Keratinocyte (primary cell): ENCODE data around the gene HOXA7. TPM values are rescaled to one million over a fixed set of nuclear protein-coding genes. Genes with fewer than 3 reads are reported as not detected.

Source experiments
- DNase-seq: peaks from one replicate; pipeline ENCODE4 v3.0.0-alpha.2; 2011; ENCODE audit warnings: low read depth, missing footprints, low spot score
- FAIRE-seq: peaks from 2 replicates; lab custom pipeline; 2011; peaks lifted over from hg19 to GRCh38; lab: Jason Lieb, UNC
- H2AFZ ChIP-seq: 2 replicates; pipeline ENCODE4 v1.6.0; 2012; ENCODE audit warnings: low read length, control low read depth, inconsistent platforms; ENCODE audit not compliant: control insufficient read depth
- H3K27ac ChIP-seq: 2 replicates; pipeline ENCODE4 v1.5.1; 2011; ENCODE audit warnings: low read length; ENCODE audit not compliant: control insufficient read depth, insufficient read depth
- H3K27me3 ChIP-seq: 3 replicates; pipeline ENCODE4 v1.6.0; 2011; ENCODE audit warnings: low read length; ENCODE audit not compliant: control insufficient read depth, insufficient read depth; ENCODE audit errors: extremely low read depth
- H3K36me3 ChIP-seq, 2 experiments: 2 replicates in 1 of 2; 3 replicates in 1 of 2; pipeline ENCODE4 v1.5.1; 2011; ENCODE audit warnings: low read length in 2 of 2, mild to moderate bottlenecking in 1 of 2; ENCODE audit not compliant: control insufficient read depth in 2 of 2, insufficient read depth in 2 of 2; ENCODE audit errors: extremely low read depth in 1 of 2
- H3K4me1 ChIP-seq: 3 replicates; pipeline ENCODE4 v1.5.1; 2011; ENCODE audit warnings: low read length; ENCODE audit not compliant: control insufficient read depth, insufficient read depth; ENCODE audit errors: extremely low read depth
- H3K4me2 ChIP-seq: 3 replicates; pipeline ENCODE4 v1.6.0; 2011; ENCODE audit warnings: low read depth, low read length; ENCODE audit not compliant: control insufficient read depth, insufficient read depth; ENCODE audit errors: extremely low read depth
- H3K4me3 ChIP-seq, 3 experiments: fragments of 200-600 bp in 1 of 3; sonication (generic) in 1 of 3; 2 replicates in 2 of 3; 3 replicates in 1 of 3; pipeline ENCODE4 v1.5.1; 2011 to 2016; ENCODE audit warnings: low read length in 3 of 3, mild to moderate bottlenecking in 3 of 3, control low read depth in 2 of 3, inconsistent platforms in 1 of 3, low read depth in 1 of 3, mixed read lengths in 1 of 3, mixed run types in 1 of 3, moderate library complexity in 1 of 3; ENCODE audit not compliant: control insufficient read depth in 2 of 3, insufficient read depth in 2 of 3; ENCODE audit errors: extremely low read depth in 1 of 3
- H3K79me2 ChIP-seq: 2 replicates; pipeline ENCODE4 v1.6.0; 2012; ENCODE audit warnings: low read length; ENCODE audit not compliant: control insufficient read depth, insufficient read depth
- H3K9ac ChIP-seq: 3 replicates; pipeline ENCODE4 v1.6.0; 2011; ENCODE audit warnings: low read length; ENCODE audit not compliant: control insufficient read depth, insufficient read depth; ENCODE audit errors: extremely low read depth
- H3K9me1 ChIP-seq: 3 replicates; pipeline ENCODE4 v1.6.0; 2011; ENCODE audit warnings: low read length; ENCODE audit not compliant: control insufficient read depth, insufficient read depth; ENCODE audit errors: extremely low read depth
- H3K9me3 ChIP-seq: 2 replicates; pipeline ENCODE4 v1.5.1; 2012; ENCODE audit warnings: low read depth, low read length; ENCODE audit not compliant: control insufficient read depth
- H4K20me1 ChIP-seq: 3 replicates; pipeline ENCODE4 v1.6.0; 2011; ENCODE audit warnings: low read length; ENCODE audit not compliant: control insufficient read depth, insufficient read depth; ENCODE audit errors: extremely low read depth
- EZH2 ChIP-seq: IDR thresholded peaks from one replicate; pipeline ENCODE4 v1.6.1; 2012; ENCODE audit warnings: inconsistent platforms, mild to moderate bottlenecking, low read length, moderate library complexity
- dilution Hi-C: fragments of 300-500 bp; cut with MboI; formaldehyde crosslinking; loops from one replicate; pipeline ENCODE4 v1.7.0; 2020; ENCODE audit warnings: low sequenced_read_pairs; ENCODE audit not compliant: extremely low pct_ligation_motif_present
- polyA plus RNA-seq, 5 experiments: library from polyadenylated mRNA; depleted of rRNA in 3 of 5; stranded (reverse) in 3 of 5; stranded (forward) in 1 of 5; unstranded in 1 of 5; fragments of >200 nt; gene quantifications; 1 replicate in 1 of 5; 2 replicates in 3 of 5; 3 replicates in 1 of 5; pipeline versions ENCODE4 v1.2.1 to v1.2.3, GENCODE V29; 2011 to 2012; ENCODE audit warnings: missing spikeins in 2 of 5, low read depth in 1 of 5, low replicate concordance in 1 of 5
- TF ChIP-seq, protein P1 (sequence below), 3 experiments: IDR thresholded peaks in 1 of 3; conservative IDR thresholded peaks in 1 of 3; optimal IDR thresholded peaks in 1 of 3; 2 replicates in 2 of 3; 3 replicates in 1 of 3; pipeline versions ENCODE3 to v1.5.1; 2011; ENCODE audit warnings: low read length in 3 of 3, mild to moderate bottlenecking in 3 of 3, moderate library complexity in 2 of 3, control low read depth in 1 of 3, inconsistent platforms in 1 of 3; ENCODE audit not compliant: insufficient read depth in 2 of 3; ENCODE audit errors: extremely low read depth in 1 of 3

HOXA7 gene
- polyA plus RNA-seq, 1 donor (not counting 4 experiments of a cell fraction or from before 2014, with no cell fraction given), result 8.1 TPM

DNA sequence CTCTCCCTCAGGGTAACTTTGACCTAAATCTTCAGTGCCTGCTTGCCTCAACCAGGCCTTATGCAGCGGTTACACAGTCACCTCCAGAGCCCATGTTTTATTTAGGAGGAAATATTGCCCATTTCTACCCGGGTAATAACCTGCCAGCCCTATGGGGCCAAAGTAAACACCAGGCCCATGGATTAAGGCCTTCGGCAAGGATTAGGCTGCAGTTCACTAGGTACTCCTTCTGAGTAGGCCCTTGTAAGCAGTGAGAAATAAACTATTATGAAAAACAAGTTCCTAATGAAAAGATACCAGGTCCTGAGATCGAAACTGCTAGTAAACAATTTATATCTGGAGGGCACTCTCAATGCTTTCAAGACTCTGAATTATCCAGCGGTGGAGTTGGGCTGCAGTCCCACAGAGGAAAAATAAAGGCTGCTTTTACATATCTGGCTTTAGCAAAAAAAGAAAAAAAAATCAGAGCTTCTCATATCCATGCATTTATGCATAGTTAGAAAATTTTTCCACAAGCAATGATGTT, 21.4 kb upstream of the HOXA7 start:
- Histone ChIP-seq H3K9ac (no peak overlapping the region), H3K9me3 (no peaks in the 10 kb centered on the region), H3K36me3 (no peaks in the 10 kb centered on the region), H3K79me2 (peaks cover 6% of the 10 kb centered on the region), H3K4me1 (peaks cover 4% of the 10 kb centered on the region), H4K20me1 (no peaks in the 10 kb centered on the region), H3K9me1 (no peaks in the 10 kb centered on the region), H3K27ac (no peak overlapping the region), H3K27me3 (peaks cover 15% of the 10 kb centered on the region), H3K4me2 (no peak overlapping the region), H3K4me3 (no peak overlapping the region), H2AFZ (no peak overlapping the region)
- no peak for FAIRE-seq
- TF ChIP-seq EZH2, result no peak
- dilution Hi-C loops, result no loop called here
- DNase-seq, result no peak

DNA sequence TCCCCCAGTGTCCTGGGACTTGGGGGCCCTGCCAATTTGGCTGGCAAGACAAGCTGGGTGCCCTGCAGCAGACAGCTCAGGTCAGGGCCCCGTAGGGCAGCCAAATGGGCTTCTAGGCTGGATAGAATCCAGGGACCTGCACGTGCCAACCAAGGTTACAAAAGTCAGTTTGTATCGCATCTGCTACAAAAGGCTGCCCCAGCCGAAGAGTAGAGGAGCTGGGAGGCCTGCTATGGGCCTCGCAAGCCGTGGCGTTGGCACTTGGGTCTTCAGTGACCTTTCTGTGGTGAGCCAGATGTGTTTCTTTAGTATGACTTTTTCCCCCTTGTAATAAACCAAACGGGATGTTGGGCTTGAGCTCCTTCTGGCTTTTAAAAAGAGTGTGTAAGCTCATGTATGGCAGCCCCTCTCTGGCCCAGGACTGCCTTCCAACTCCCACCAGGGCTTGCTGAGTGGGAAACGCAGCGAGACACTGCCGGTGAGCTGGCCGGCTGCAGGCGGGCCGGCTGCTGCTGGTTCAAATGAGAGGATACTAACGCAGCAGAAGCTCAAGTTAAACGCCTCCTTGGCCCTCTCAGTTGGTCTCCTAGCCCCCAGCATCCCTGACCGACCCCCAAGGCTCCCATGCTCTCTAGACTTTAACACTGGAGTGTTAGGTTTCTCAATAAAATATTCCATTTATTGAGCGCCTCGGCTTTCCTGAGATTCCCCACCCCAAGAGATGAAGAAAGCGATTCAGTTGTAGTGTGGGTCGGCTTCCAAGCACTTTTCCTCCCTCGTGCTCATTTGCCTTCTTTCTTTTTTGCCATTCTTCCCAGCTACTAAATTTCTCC, 20.7 kb upstream of the HOXA7 start:
- H3K4me1 ChIP-seq, result peaks cover 11% of the 10 kb centered on the region
- H3K27me3 ChIP-seq, result peaks cover 8% of the 10 kb centered on the region
- no peak overlapping the region for H3K9ac ChIP-seq
- H3K79me2 ChIP-seq, result peaks cover 12% of the 10 kb centered on the region
- no peak overlapping the region for H3K4me2 ChIP-seq
- H3K9me3 ChIP-seq, result no peaks in the 10 kb centered on the region
- peaks cover 0 to under 1% of the 10 kb centered on the region in 2 experiments for H3K36me3 ChIP-seq
- dilution Hi-C loops, result no loop called here
- TF ChIP-seq EZH2, result no peak
- TF ChIP-seq, protein P1, sequence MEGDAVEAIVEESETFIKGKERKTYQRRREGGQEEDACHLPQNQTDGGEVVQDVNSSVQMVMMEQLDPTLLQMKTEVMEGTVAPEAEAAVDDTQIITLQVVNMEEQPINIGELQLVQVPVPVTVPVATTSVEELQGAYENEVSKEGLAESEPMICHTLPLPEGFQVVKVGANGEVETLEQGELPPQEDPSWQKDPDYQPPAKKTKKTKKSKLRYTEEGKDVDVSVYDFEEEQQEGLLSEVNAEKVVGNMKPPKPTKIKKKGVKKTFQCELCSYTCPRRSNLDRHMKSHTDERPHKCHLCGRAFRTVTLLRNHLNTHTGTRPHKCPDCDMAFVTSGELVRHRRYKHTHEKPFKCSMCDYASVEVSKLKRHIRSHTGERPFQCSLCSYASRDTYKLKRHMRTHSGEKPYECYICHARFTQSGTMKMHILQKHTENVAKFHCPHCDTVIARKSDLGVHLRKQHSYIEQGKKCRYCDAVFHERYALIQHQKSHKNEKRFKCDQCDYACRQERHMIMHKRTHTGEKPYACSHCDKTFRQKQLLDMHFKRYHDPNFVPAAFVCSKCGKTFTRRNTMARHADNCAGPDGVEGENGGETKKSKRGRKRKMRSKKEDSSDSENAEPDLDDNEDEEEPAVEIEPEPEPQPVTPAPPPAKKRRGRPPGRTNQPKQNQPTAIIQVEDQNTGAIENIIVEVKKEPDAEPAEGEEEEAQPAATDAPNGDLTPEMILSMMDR (optimal IDR thresholded peaks at IDR 0.05 in 1 of 3, IDR thresholded peaks at IDR 0.05 in 1 of 3, conservative IDR thresholded peaks at IDR 0.05 in 1 of 3; ENCODE audit: extremely low read depth in 1 of 3, insufficient read depth in 2 of 3, low read length in 3 of 3), result no peak
- FAIRE-seq (no peak), DNase-seq (no peak)
- no peak overlapping the region for H2AFZ ChIP-seq
- H4K20me1 ChIP-seq, result no peaks in the 10 kb centered on the region
- H3K4me3 ChIP-seq, result no peak overlapping the region
- H3K9me1 ChIP-seq, result no peaks in the 10 kb centered on the region
- no peak overlapping the region for H3K27ac ChIP-seq
